ENCODE data around the gene BRF1.
"Not testable (repeated sequence)": the region's sequence is repeated elsewhere in the genome, so short reads cannot be mapped to it uniquely, and the experiment has no call there.

The BRF1 gene

GRCh38 chr14:105287249-105288102, 13.3 kb downstream of the BRF1 start:
- DNase-seq, result no peak

GRCh38 chr14:105286759-105287144, 14.0 kb downstream of the BRF1 start:
- DNase-seq, result no peak

GRCh38 chr14:105285174-105285573, 15.6 kb downstream of the BRF1 start:
- DNase-seq, result no peak

DNA sequence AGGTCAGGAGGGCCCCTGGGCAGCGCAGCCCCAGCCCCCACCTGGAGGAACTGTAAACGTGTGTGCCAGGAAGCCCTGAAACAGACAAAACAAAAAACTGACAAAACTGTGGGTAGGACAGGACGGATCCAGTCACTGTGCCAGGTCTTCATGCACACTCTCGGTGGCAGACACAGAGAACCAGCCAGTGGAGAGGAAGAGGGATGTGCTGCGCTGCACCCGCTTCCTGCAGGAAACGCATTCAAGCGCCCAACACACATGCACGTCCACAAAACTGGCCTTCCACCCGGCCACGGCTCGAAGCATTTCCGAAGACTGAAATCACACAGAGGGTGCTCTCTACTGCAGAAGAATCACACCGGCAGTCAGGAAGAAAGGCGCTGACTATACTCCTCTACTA, 16.9 kb downstream of the BRF1 start:
- DNase-seq, result no peak

DNA sequence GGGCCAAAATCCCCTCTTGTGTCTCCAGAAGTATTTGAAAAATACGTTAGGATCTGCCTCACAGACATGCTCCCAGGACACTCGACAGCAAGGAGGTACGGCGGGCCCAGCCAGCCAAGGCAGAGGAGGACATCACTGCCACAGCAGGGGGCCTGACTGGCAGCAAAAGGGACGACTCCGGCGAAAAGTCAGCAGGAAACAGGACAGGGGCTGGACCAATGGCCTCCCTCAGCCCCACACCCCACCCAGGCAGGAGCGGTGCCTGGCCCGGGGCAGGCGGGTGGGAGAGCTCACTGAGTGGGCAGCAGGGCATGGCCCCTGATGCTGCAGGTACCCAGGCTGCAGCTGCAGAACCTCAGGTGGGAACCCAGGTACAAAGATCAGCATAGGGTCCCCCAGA, 17.8 kb downstream of the BRF1 start:
- DNase-seq, result no peak

GRCh38 chr14:105282098-105282725, 18.6 kb downstream of the BRF1 start:
- DNase-seq, result no peak

GRCh38 chr14:105281371-105282097, 19.3 kb downstream of the BRF1 start:
- no peak for DNase-seq

DNA sequence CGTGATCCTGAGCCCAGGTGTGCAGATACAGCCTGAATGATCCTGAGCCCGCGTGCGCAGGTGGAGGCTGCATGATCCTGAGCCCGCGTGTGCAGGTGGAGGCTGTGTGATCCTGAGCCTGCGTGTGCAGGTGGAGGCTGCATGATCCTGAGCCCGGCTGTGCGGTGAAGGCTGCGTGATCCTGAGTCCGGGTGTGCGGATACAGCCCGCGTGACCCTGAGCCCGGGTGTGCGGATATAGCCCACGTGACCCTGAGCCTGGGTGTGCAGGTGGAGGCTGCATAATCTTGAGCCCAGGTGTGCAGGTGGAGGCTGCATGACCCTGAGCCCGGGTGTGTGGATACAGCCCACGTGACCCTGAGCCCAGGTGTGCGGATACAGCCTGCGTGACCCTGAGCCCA, 20.3 kb downstream of the BRF1 start:
- DNase-seq, result no peak

DNA sequence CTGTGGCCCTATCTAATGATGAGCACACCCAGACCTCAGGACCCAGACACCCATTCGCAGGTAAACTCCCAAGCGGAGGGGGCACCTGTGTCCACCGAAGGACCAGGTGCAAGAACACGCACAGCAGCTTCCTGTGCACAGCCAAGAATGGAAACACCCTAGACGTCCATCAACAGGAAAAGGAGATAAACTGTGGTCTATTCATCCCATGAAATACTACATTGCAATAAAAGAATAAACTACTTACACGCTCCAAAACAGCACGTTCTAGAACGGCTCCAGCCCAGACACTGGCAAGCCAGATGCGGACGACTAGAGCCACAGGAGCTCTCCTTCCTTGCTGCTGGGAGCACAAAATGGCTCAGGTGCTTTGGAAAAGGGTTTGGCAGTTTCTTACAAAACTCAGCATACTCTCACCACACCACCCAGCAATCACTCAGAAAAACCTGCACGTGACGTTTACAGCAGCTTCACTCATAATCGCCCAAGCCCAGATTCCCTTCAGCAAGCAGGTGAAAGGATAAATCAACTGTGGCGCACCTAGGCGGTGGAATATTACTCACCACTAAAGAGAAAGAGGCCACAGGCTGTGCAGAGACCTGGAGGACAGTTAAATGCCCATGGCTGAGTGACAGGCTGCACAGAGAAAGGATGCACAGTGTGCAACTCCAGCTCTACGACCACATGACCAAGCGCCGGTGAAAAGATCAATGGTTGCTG, 21.0 kb downstream of the BRF1 start:
- no peak for DNase-seq

GRCh38 chr14:105277448-105277847, 23.4 kb downstream of the BRF1 start:
- DNase-seq, result not testable (repeated sequence)

DNA sequence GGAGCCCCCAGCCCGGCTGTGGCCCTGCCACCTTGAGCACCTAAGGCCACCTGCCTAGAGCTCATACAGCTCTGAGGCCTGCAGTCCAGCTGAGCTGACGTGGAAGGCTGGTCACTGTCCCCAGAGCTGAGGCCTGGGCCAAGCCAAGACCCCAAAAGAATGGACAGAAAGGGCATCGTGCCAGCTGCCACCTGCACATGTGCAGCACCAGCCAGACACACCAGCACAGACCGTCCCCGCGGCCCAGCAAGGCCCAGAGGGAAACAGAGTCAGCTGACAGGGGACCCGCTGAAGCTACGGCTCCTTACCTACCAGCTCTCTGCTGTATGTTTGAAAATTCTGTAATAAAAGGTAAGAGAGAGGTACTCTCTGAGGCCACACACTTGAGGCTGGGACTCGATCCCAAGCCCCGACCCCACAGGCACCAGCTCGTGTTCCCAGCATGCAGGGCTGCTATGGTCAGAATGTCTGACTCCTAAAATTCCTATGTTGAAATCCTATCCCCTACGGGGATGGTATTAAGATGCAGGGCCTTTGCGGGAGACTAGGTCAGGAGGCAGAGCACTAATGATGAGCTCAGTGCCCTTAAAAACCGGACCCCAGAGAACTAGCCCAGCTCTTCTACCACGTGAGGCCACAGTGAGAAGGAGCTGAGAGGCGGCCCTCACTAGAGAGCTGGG, 25.4 kb downstream of the BRF1 start:
- no peak for DNase-seq

DNA sequence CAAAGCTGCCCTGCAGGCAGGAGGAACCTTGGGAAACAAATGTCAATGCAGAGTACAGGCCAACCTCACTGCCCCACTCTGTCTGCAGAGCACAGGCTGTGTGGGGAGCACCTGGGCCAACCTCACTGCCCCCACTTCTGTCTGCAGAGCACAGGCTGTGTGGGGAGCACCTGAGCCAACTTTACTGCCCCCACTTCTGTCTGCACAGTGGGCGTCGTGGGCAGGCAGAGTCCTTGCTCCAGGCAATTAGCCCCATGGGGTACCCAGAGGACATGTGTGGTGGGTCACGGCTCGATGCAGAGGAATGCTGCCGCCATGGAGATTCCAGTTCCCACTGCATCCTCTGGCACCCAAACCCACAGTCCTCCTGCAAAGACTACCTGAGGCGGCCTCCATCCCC, 26.2 kb downstream of the BRF1 start:
- no peak for DNase-seq

DNA sequence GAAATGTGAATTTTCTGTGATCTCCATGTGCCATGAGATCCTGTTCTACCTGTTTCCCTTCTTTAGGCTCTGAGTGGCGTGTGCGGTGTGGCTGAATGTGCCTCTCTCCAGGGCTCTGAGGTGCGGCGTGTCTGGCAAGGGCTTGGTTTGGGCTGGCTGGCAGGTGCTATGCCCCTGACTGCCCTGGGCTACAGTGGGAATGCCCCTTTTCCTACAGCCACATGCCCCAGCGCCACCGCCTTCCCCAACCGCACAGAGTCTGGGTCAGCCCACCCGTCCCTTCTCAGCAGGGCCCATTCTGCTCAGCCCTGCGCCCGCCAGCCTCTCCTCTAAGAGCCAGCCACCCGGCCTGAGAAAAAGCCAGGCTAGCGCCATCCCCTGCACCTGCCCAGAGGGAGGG, 27.7 kb downstream of the BRF1 start:
- no peak for DNase-seq

DNA sequence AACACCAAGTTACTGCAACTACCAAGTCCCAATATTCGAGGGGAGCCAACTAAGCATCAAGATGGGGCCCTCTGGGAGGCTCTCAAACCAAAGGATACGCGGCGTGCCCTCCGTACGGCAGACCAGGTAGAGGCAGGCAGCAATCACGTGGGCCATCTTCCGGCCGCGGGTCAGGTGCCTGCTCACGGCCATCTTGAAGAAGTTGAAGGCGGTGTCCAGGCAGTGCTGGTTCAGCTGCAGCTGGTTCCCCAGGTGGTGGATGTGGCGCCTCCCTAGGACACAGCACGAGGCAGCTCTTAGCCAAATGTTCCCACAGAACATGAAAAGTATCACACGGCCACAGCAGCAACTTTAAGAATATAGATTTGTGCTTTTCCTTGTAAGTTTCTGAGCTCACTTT, 28.2 kb downstream of the BRF1 start:
- DNase-seq, result no peak

- no peak for DNase-seq
These were observed 29.4 kb downstream of the BRF1 start for GRCh38 chr14:105271224-105271890.

GRCh38 chr14:105269405-105269804, 31.4 kb downstream of the BRF1 start:
- DNase-seq, result no peak

- no peak for DNase-seq
These were observed 32.0 kb downstream of the BRF1 start for GRCh38 chr14:105268736-105269354.

- DNase-seq, result no peak
These were observed 32.8 kb downstream of the BRF1 start for GRCh38 chr14:105267820-105268548.

DNA sequence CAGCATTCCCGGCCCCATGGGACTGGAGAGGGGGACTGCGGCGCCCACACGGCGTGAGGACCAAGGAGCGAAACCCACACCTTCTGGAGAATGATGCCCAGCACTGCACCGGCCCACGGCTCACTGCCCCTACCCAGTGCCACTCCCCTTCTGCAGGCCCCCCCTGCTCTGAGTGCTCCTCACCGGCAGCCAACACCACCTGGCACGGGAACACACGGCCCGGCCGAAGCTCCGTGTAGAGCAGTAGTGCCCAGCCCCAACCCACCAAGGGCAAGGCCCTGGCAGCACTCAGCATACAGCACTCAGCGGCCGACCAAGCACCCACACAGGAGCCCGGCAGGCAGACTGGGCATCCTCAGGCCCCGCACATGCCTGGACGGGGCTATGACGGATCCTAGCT, 39.0 kb downstream of the BRF1 start:
- no peak for DNase-seq

DNA sequence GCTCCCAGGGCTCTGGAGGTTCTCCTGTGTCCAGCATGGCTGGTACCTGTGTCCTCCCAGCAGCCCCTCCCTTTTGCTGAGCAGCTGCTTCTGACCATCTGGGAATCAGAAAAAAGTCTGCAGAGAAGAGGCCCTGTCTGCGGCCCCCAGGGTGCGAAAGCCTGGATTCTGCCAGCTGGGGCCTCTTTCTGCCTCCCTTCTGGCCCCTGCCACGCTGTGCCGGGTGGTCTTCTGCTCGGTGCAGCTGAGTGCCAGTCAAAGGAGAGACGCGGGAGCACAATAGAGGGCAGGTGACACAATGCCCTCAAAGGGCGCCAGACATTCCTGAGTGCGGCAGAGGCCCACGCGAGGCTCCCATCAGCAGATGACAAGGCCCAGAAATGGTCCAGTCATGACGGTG, 39.8 kb downstream of the BRF1 start:
- DNase-seq, result no peak

- no peak for DNase-seq
These were observed 42.0 kb downstream of the BRF1 start for GRCh38 chr14:105258846-105259245.
